Measurements from ENCODE around the gene MYOG.

Gene MYOG

DNA sequence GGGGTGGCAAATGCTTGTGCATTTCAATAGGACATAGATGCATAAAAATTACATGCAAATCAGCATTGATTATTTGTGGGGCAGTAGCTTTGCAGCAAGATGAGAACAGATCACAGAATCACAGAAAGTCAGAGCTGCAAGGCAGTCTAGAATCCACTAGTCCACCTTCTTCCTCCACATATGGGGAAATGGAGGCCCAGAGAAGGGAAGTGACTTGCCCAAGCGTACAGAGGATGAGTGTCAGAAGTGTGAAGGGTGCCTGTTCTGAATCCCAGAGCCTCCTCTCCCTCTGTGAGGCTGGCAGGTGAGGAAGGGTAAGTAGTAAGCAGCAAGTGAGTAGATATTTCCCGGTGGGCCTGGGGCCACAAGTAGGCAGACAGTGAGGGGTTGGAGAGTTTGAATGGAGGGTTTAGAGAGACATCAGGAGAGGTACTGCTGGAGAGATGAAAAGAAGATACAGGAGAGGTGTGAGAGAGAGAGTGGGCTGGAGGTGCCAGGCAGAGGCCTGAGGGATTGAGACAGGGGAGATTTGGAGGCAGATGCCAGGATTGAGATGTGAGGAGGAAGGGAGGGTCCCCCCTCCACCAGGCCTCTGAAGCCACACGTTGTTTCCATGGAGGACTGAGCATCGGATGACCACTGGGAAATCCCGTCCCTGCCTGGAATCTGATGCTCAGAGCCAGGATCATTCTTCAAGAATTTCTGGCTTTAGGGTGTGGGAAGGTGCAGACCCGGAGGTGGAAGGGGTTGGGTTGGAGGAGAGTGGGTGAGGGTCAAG is 4.8 kb upstream of the MYOG start:
- DNase-seq = no peak

DNA sequence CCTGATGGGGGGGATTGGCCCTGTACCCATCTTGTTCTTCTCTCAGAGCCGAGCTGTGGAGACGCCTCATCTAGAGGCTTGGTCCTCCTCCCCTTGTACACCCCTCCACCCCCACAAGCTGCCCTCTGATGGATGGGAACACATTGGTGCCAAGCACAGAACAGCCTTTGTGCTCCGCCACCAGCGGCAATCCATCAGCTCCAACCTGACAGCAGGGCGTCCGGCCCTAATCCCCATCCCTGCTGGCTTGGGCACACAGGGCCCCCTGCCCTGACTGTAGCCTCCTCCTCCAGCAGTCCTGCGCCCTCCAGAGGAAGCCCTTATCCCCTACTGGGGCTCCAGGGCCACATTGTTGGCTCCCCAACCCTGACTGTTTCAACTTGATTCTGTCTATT is 3.8 kb upstream of the MYOG start:
- no peak for DNase-seq

DNA sequence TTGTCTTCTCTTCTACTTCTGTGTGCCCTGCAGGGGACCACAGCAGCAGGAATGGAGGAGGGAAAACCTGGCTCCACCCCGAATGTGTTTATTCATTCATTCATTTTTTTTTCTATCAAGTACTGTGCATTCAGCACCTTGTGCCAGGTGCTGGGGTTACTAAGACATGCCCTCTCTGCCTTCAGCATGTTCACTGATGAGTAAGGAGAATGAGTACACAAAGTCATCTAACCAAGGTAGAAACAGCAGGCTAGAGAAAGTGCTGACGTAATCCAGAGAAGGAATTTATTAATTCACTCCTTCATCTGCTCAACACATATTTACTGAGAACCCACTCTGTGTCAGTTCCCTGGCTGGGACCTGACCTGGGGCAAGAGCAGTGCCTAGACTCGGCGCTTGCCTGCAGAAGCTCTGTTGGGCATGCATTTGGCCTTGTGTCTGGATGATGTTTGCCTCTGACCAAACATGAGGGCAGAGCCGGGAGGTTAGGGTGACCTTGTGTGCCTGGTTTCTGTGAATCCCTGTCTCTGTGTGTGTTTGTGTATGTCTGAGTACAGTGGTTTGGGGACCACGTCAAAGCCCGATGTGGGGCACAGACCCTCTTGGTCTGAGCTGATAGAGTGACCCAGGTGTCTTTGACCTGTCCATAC is 3.3 kb upstream of the MYOG start:
- DNase-seq = no peak

DNA sequence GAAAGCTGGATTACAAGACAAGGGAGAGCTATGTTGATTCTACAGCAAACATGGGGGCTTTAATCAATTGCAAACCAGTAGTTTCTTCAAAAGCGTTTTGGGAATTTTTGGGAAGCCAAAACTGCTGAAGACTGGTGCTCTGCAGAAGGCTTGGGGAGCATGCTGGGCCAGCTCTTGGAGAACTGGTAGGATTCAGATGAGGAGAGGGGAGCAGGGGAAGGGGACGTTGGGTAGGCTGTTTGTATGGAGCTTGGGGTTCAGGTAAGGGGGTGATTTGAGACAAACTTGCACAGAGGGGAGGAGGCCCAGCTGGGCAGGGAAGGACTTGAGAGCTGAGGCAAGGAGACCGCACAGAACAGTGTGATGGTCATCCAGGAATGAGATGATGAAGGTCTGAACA is 2.6 kb upstream of the MYOG start:
- no peak for DNase-seq

DNA sequence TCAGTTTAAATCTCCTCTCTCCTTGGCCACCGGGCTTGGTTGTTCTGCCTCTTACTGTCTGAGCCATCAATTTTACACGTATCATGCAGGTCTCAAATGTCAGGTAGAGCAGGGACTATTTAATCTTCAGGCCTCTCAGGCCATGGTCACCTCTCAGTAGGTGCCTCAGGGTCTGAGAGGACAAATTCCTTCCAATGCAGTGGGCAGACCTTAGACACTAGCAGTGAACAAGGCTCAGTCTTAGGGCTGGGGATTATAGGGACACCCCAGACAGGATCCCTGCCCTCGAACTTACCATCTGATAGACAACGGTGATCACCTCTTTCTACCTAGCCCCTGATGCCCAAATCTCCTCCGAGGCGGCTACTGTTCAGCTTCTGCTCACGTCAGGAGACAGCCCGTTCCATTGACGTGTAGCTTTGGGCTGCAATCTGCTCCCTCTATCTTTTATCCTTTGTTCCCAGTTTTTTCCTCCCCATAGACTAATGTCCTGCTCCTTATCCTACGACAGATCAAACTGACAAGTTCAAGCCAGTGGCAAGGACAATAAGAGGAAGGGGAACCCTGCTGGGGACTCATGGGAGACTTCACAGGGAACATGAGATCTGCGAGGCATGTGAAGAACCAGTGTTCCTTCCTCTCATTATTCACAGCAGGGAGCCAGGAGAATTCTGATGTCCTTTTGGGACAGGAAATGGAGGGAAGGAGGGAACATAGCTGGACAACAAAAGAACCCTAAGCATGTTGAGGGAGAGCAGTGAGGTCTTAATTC is 1.4 kb upstream of the MYOG start:
- DNase-seq = no peak

DNA sequence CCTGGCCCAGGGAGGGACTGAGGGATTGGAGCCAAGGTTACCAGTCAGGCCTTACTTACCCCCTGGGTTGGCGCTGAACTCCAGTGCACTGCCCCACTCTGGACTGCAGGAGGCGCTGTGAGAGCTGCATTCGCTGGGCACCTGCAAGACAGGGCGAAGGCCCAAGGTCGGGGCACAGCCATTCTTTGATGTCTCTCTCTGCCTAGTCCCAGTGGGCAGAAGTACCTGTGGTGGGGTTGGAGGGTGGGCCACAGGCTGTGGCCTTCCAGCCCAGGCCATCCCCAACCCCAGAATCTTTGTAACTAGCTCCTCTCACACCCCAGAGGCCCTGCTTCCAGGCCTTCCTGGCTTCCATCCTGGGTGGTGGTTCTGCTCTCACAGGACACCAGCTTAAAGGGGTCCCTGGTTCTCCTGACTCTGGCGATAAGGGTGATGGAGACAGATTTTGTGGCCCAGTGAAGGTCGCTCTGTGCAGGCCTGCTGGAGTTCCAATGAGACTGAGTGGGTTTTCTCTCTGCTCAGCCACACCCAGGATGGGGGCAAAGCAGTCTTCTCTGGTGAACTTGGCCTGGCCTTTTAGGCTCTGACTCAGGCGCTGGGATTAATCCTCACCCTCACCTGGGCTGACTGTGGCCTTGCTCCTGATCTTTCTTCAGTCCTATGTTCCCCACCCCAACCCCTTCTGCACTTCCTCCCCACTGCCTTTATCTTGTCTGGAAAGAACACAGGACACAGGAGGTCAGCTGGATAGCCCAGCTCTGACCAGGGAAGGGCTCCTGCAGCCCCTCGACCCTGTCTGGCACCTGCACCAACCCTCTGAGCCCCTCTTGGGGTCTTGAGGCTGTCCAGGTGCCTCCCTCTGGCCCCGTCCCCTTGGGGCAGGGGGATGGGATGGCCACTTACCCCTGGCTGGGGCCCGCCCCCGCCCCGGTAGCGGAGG is 954 bp downstream of the MYOG start:
- no peak for DNase-seq

DNA sequence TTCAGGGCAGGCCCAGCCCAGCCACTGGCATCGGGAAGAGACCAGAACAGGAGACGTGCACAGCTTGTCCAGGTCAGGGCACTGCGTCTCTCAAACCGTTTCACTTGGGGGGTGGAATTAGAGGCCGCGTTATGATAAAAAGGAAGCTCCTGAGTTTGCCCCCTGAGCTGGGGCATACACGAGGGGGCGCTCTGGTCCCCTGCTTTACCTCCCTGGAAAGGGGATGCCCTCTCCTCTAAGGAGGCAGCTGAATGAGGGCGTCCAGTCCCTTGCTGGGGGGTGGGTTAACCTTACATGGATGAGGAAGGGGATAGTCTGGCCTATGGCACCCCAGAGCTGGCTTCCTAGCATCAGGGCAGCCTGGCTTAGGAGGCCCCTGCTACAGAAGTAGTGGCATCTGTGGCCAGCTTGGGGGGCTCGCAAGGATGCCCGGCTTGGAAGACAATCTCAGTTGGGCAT is 2.3 kb downstream of the MYOG start:
- no peak for DNase-seq

DNA sequence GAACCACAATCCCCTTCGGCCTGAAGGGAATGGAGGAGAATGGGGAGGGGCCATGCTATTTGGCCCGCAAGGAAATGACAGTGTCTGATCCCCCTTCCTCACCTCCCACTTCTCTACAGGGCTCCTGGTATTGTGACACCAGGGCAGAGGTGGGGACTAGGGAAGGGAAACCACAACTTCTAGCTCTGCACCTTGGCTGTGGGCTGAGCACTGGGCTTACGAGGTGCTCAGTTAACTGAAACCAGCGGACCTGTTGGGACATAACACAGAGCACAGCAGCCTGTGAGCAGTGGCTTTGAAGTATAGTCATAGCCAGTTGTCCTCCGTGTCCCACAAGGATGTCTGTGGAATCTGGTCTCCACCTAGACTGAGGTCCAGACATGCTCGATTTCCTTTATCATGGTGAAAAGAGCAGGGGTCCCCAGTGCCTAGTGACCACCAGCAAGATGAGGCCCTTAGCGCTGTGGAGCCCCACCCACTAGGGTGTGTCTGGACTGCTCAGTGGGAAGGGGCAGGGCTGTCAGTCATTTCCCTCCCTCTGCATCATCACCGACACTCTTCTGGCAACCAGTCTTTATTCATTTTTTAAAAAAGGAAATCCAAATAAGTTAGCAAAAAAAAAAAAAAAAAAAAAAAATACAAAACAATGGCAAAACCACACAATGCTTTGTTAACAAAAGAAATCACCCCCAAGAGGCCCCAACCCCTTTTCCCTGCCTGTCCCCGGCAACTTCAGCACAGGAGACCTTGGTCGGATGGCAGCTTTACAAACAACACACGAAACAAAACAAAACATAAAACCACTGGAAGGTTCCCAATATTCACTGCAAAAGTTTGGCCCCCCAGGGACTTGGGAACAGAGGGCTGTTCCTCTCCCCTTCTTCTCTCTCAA is 3.0 kb downstream of the MYOG start:
- DNase-seq = no peak

DNA sequence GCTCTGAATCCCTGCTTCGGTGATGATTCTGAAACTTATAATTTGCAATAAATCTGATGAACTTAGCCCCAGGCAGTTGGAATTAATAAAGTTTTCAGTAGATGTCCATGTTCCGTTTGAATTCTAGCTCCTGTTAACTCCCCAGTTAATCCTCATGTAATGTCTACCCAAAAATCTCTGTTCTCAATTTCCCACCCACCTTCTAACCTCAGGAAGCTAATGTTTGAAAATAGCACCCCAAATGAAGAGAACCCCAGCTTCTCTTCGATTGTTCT is 3.6 kb downstream of the MYOG start:
- no peak for DNase-seq

DNA sequence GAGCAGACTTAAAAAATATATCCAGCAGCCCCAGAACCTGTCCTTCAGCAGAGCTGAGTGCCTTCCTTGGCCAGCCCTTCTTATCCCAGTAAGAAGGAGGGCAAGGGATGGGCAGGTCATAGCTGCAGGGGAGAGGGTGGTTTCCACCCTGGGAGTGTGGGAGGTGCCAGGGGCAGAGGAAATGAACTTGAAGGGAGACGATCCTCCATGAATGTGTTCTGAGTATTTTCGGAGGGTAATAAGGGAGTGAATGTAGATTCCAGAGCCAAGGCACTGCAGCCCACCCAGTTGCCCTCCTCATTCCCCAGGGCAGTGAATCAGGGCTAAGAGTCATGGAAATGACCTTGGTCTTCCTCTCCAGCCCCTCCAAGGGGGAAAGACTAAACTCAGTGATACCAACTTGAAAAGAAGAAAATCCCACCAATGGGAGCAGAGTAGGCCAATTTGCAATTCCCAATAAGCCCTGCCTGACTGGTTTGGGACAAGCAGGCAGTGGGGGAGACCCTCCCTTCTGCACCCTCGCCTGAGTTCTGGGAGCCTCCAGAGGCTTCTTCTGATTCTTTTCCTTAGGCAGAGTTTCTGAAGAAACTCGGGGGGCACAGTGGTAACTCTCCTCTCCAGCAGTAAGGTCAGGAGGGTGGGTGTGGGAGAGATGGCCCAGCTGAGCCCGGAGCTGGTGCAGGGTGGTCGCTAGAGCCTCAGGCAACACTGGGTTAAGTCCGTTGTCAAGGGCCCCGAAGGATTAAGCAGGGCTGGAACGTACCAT is 4.2 kb downstream of the MYOG start:
- DNase-seq = no peak

DNA sequence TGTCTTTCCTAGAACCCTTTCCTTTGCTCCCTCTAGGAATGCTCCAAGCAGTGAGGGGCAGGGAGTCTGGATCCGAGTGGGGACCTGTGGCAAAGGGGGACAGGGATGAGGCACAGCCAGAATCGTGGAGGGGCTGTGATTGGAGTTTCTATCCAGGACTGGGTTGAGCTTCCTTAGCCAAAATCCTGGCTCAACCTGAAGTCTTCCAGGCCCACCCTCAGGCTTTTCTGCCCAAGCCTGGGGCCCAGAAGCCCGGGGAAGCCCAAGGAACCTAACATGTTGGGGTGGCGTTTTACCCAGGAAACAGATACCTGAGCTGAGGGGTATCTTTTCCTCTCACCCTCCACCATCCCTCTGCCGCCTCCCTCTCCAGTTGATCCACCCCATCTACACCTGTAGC is 5.4 kb downstream of the MYOG start:
- no peak for DNase-seq

DNA sequence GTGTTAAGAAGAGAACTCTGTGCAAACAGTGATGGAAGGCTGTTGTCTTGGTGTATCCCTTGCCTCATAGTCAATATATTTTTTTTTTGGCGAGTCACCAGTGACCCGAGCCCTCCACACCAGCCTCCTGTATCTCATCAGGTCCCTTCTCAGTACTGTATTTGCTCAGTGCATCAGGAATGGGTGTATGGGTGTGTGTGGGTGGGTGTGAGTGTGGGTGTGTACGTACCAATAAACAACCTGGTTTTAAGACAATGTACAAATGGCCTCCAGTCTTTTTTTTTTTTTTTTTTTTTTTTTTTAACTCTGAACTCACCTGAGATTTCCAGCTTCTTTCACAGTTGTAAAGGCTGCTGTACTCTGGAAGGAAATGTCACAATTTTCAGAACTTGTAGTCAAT is 7.3 kb downstream of the MYOG start:
- no peak for DNase-seq

DNA sequence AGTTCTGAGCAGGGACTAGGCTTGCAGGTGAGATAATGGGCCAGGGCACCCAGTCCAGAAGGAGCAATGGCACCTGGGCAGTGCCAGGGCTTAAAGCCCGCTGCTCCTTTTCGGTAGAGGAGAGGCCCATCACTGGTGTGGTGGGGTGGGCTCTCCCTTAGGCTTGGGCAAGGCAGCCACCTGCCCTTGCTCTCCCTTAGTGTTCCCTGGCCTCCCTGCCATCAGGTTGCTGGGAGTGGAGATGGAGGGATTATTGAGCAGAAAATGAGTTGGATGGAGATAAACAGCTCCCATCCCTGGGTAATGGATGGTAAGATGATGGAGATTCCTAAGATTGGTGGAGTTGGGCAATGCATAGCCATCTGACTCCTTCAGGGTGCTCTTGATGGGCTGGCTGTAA is 7.9 kb downstream of the MYOG start:
- DNase-seq = no peak

DNA sequence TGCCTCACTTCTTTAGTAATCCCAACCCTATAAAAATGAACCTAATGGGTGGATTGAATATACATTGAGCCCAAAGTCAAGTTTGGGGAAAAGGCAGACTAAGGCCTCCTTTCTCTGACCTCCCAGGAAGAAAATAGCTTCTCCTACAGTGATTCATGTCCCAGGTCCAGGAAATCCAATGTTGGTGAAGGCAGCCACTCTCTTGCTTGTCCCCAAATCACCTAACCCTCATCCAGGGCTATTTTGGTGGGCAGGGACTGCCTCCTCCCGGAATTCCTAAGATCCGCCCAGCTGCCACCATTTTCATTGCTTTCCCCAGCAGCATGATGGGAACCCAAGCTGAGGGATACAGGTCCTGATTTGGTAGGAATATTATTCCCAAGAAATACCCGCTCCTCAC is 8.4 kb downstream of the MYOG start:
- DNase-seq = no peak

DNA sequence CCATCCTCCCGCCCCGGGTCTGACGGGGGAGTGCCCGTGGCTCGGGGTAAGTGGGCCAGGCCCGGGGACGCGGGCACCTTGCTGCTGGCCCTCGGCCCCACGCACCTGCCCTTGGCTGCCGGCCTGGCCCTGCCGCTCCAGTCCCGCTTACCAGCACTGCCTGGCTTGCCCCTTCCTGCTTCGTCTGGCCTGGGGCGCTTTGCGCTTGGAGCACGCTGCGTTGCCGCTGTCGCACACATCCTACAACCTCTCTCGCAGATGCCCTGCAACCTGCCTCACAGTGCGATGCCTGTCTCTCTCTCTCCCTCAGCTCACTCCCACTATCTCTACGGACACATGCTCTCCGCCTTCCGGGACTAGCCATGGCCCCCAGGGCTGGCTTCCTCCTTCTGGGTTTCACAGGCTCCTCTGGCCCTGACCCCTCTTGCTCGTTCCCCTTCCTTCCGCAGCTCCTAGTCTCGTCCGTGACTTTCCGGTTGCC is 9.7 kb downstream of the MYOG start:
- DNase-seq = no peak

DNA sequence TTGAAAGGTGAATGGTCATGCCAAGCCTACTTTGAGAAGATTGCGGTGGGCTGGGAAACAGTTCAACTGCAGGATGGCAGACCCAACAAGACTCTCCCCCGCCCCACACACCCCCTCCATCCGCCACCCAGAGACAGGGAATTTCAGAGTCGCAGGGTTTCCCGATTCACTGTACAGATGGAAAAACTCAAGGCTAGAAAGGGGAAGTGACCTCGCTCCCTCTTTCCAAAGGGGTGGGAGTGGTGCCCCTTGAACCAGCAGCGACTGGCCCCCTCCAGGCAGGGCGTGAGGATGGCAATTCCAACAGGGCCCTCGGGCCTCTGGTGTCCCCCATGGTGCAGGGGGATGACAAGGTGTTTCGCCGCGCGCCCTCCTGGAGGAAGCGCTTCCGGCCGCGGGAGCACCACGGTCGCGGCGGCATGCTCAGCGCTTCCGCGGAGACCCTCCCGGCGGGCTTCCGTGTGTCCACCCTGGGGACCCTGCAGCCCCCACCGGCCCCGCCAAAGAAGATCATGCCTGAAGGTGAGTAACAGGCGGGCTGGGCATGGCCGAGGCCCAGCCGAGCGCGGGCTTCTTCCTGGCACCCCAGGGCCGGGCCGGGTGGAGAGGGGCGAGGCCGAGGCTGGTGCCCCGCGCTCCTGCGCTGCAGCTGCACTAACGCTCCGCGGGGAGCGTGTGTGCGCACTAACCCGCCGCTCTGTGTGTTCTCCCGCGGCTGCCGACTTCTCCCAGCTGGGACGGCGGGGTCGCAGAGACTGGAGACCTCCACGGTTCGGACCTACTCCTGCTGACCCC is 10.4 kb downstream of the MYOG start:
- DNase-seq = no peak

DNA sequence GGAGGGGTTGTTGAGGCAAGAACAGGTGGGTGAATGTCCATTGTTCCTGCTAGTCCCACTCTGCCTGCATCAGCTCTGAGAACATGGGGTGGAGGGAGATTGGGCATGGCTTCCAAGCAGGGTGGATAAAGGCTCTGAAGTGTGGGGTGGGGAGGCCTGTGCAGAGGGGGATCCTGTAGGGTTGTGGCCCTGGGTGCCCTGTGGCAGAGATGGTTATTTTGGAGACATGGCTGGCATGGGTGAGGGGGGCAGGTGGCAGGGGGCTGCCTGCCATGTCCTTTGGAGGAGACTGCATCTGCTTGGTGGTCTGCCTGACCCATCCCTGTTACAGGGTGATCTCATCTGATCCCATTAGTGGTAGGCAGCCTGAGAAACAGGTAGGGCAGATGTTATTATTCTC is 11.2 kb downstream of the MYOG start:
- no peak for DNase-seq

DNA sequence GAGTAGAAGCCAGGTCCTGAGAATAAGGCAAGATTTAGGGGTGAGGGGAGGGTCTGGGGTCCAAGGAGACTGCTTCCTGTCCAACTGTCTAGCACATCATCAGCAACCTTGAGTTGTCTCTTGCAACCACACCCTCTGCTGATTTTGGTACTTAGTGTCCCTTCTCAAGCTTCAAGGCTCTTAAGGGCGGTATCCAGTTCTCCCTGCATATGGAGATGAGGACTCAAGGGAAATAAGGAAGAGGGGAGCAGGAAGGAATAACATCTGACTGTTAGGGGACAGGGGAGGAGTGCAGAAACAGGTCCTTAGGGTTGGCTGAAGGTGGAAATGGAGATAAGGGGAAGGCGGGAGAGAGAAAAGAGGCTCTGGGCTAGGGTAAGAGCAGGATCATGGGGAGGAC is 12.3 kb downstream of the MYOG start:
- DNase-seq = no peak

DNA sequence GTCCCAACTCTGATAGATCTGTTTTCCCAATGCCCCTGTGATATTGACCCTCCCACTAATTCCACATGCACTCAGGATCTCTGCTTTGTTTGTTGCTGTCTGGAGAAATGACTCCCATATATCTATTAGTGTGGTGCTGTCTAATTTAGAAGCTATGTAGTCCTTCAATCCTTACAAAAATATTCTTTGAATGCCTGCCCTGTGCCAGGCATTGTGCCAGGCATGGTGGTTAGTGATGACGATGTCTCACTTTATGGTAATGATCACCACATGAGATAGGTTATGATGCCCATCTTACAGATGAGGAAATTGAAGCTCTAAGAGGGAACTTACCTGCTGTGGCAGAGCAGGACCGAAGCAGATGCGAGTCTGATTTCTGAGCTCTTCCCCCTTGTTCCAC is 12.9 kb downstream of the MYOG start:
- DNase-seq = no peak

DNA sequence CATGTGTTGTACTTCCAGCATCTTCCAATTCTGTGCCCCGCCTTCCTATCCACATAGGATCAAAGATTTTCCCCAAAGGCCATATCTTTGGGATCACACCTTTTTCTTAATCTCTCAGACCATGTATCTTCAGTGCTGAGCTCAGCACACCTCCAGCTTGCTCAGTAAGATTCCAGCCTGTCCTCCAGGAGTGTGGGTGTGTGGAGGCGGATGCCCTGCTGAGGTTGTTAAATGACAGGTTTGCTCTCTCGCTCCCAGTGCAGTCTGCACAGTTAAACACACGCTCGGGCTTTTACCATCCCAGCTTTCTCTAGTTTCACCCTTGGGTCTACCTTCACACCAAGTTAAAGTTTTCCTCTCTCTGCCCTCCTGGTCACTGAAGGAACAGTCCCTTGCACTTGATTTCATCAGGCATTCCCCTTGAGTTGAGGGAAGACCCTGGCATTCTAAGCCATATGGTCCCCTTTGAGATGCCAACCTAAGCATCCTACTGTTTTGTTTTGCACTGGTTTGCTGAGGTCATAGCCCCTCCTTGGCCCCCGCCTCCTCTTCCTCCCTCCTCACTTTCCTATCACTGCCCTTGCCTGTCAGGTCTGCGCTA is 13.7 kb downstream of the MYOG start:
- DNase-seq = no peak
